B cell (primary cell): Measurements from ENCODE around the gene CKS2. TPM values are rescaled to one million over a fixed set of nuclear protein-coding genes. Genes with fewer than 3 reads are reported as not detected.
A peak's percentile ranks its signal among the peaks of the same experiment; 100 is the strongest.

Source experiments
- ATAC-seq: fragments of 200-7000 bp; cut with Tn5 transposase; one replicate; pipeline ENCODE4 v1.10.0; 2021; ENCODE audit warnings: low read depth, mild to moderate bottlenecking, moderate number of reproducible peaks, moderate library complexity
- CTCF ChIA-PET: fragments of 350-600 bp; sonication (Branson Sonifier 250); formaldehyde crosslinking; loops from one replicate; lab custom pipeline; 2021; ENCODE audit warnings: antibody characterized with exemption, inconsistent platforms; lab: Charles Lee
- POLR2A ChIA-PET: fragments of 350-600 bp; sonication (Branson Sonifier 250); formaldehyde crosslinking; loops from one replicate; lab custom pipeline; 2021; ENCODE audit warnings: antibody characterized with exemption; lab: Charles Lee
- DNase-seq: peaks from one replicate; pipeline ENCODE4 v3.0.0; 2013
- H2AFZ ChIP-seq: 2 replicates; pipeline ENCODE4 v1.6.1; 2012; ENCODE audit warnings: mild to moderate bottlenecking, low read depth, low read length; ENCODE audit not compliant: insufficient read depth, poor library complexity, severe bottlenecking
- H3K27ac ChIP-seq, 2 donors: 1 replicate in 1 of 2; 2 replicates in 1 of 2; pipeline ENCODE4 v1.5.1; 2012 to 2013; ENCODE audit warnings: low read length in 2 of 2, mild to moderate bottlenecking in 2 of 2, moderate library complexity in 1 of 2
- H3K27me3 ChIP-seq, 4 experiments: fragments of 200-600 bp in 1 of 4; sonication (generic) in 1 of 4; replicated peaks in 1 of 4; 1 replicate in 2 of 4; 2 replicates in 2 of 4; pipeline versions ENCODE4 v1.6.1 to v1.7.0; 2013 to 2016; ENCODE audit warnings: low read length in 3 of 4, mild to moderate bottlenecking in 2 of 4, mixed read lengths in 1 of 4, moderate library complexity in 1 of 4; ENCODE audit not compliant: insufficient read depth in 4 of 4, control insufficient read depth in 3 of 4; ENCODE audit errors: control extremely low read depth in 1 of 4
- H3K36me3 ChIP-seq, 2 experiments: replicated peaks in 1 of 2; 1 replicate in 1 of 2; 2 replicates in 1 of 2; pipeline versions ENCODE4 v1.6.1 to v1.7.1; 2013; ENCODE audit warnings: low read length in 1 of 2; ENCODE audit not compliant: insufficient read depth in 2 of 2, control insufficient read depth in 1 of 2; ENCODE audit errors: control extremely low read depth in 1 of 2, extremely low read depth in 1 of 2
- H3K4me1 ChIP-seq, 2 donors: fragments of 200-600 bp in 1 of 2; sonication (generic) in 1 of 2; 1 replicate in 1 of 2; 2 replicates in 1 of 2; pipeline versions ENCODE4 v1.5.1 to v1.6.1; 2013 to 2017; ENCODE audit warnings: low read length in 2 of 2; ENCODE audit not compliant: control insufficient read depth in 2 of 2, insufficient read depth in 2 of 2
- H3K4me2 ChIP-seq: replicated peaks from 2 replicates; pipeline ENCODE3; 2012; ENCODE audit warnings: mild to moderate bottlenecking, low read depth, low read length; ENCODE audit not compliant: poor library complexity, severe bottlenecking
- H3K4me3 ChIP-seq, 5 experiments: fragments of 200-600 bp in 1 of 5; sonication (generic) in 1 of 5; 1 replicate in 3 of 5; 2 replicates in 2 of 5; pipeline versions ENCODE4 v1.5.1 to v1.7.0; 2011 to 2016; ENCODE audit warnings: low read length in 4 of 5, mild to moderate bottlenecking in 4 of 5, low read depth in 2 of 5, control low read depth in 1 of 5, moderate library complexity in 1 of 5; ENCODE audit not compliant: insufficient read depth in 1 of 5; ENCODE audit errors: control extremely low read depth in 1 of 5, extremely low read depth in 1 of 5
- H3K79me2 ChIP-seq: fragments of 200-600 bp; sonication (generic); one replicate; pipeline ENCODE4 v1.6.0; 2016; ENCODE audit warnings: low read length; ENCODE audit not compliant: control insufficient read depth, insufficient read depth
- H3K9ac ChIP-seq: fragments of 200-600 bp; sonication (generic); 2 replicates; pipeline ENCODE4 v1.6.1; 2017; ENCODE audit warnings: mild to moderate bottlenecking, low read length, moderate library complexity
- H3K9me3 ChIP-seq, 3 donors: one replicate each; pipeline versions ENCODE4 v1.6.1 to v1.7.1; 2013; ENCODE audit warnings: low read length in 2 of 3; ENCODE audit not compliant: control insufficient read depth in 2 of 3, insufficient read depth in 1 of 3; ENCODE audit errors: control extremely low read depth in 1 of 3
- H4K20me1 ChIP-seq: 2 replicates; pipeline ENCODE4 v1.6.0; 2012; ENCODE audit warnings: mild to moderate bottlenecking, low read length; ENCODE audit not compliant: insufficient read depth, control insufficient read depth, poor library complexity, severe bottlenecking
- H3K27ac Mint-ChIP-seq: one replicate; pipeline ENCODE4 v1.8.0; 2021; ENCODE audit warnings: mixed read lengths
- H3K27me3 Mint-ChIP-seq: one replicate; pipeline ENCODE4 v1.8.0; 2021; ENCODE audit warnings: mixed read lengths
- H3K4me1 Mint-ChIP-seq: one replicate; pipeline ENCODE4 v1.8.0; 2021; ENCODE audit warnings: mixed read lengths
- H3K4me3 Mint-ChIP-seq: one replicate; pipeline ENCODE4 v1.8.0; 2021; ENCODE audit warnings: mixed read lengths
- H3K9me3 Mint-ChIP-seq: one replicate; pipeline ENCODE4 v1.8.0; 2022; ENCODE audit warnings: mixed read lengths; ENCODE audit not compliant: insufficient read depth
- EZH2 ChIP-seq: IDR thresholded peaks from 2 replicates; pipeline ENCODE4 v1.6.1; 2012; ENCODE audit warnings: borderline replicate concordance, low read depth, mild to moderate bottlenecking, moderate library complexity, low read length; ENCODE audit not compliant: insufficient read depth, poor library complexity, severe bottlenecking
- whole genome bisulfite sequencing: methylation state at CpG from one replicate; pipeline ENCODE4 v1.1.5; 2013; ENCODE audit warnings: missing lambda C conversion rate; ENCODE audit not compliant: insufficient coverage; 5-methylcytosine and 5-hydroxymethylcytosine counted together
- intact Hi-C: fragments of 100-400 bp; cut with micrococcal nuclease; formaldehyde crosslinking; loops from one replicate; pipeline ENCODE4 v1.10.0; 2022
- polyA plus RNA-seq: library from polyadenylated mRNA; depleted of rRNA; stranded (reverse); fragments of >200 nt; gene quantifications from 2 replicates; pipeline ENCODE4 v1.2.3, GENCODE V29; 2012
- total RNA-seq, 2 donors: library from RNA; stranded (reverse); fragments of 120-200 nt in 1 of 2; gene quantifications; 1 replicate in 1 of 2; 2 replicates in 1 of 2; pipeline versions ENCODE4 v1.2.3 to v1.2.4, GENCODE V29; 2013 to 2022
- TF ChIP-seq, protein P1 (sequence below): fragments of 200-600 bp; IDR thresholded peaks from one replicate; pipeline ENCODE4 v1.8.0; 2022; ENCODE audit warnings: antibody characterized with exemption, mild to moderate bottlenecking

The CKS2 gene
- total and polyA plus RNA-seq, 2 donors (not counting 1 experiment from before 2014, with no cell fraction given), result 11.5 to 64.4 TPM

DNA sequence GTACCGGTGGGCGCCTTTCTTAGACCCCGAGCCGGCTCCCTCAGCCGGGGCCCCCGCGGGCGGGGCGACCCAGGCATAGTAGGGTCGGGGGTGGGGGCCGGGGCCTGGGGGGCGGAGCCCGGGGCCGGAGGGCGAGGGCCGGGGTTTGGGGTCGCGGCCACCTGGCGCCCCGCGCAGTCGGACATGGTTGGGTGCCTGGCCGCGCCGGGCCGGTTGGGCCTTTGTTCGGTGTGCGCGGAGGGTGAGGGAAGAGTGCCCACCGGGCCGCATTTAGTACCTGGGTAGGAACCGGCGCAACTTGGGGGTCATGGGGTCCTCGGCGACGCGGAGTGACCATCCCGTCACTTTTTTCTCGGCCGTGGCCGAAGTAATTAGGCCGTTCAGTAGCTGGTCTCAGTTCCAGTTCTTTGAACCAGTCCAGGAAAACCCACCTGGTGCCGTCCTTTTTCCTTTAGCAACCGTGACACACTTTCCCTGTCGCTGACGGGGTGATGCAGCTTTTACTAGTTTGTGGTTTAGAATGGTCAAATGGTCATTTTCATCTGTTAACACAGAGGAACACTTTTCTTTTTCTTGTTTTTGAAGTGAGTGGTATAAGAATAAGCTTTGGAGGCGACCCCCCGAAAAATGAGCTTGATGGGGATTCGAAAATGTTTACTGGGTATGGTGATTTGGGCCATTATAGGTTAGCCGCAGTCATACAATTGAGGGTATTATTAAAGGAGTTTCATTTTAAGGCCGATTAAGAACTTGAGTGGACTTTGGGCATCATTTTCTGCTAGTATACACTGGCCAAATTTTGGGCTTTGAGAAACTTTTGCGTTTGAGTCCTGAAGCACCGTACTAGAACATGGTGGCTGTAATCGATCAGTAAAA is 589 bp downstream of the CKS2 start:
- H3K4me1 Mint-ChIP-seq, result peaks cover 43% of the 10 kb centered on the region
- H2AFZ ChIP-seq, result peak overlapping the region; percentile 31
- TF ChIP-seq, protein P1, sequence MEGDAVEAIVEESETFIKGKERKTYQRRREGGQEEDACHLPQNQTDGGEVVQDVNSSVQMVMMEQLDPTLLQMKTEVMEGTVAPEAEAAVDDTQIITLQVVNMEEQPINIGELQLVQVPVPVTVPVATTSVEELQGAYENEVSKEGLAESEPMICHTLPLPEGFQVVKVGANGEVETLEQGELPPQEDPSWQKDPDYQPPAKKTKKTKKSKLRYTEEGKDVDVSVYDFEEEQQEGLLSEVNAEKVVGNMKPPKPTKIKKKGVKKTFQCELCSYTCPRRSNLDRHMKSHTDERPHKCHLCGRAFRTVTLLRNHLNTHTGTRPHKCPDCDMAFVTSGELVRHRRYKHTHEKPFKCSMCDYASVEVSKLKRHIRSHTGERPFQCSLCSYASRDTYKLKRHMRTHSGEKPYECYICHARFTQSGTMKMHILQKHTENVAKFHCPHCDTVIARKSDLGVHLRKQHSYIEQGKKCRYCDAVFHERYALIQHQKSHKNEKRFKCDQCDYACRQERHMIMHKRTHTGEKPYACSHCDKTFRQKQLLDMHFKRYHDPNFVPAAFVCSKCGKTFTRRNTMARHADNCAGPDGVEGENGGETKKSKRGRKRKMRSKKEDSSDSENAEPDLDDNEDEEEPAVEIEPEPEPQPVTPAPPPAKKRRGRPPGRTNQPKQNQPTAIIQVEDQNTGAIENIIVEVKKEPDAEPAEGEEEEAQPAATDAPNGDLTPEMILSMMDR, result no peak
- TF ChIP-seq EZH2, result no peak
- POLR2A ChIA-PET, result no interaction called here
- under 1% methylated on average over 37 of the region's 54 CpGs for WGBS
- intact Hi-C loops, result no loop called here
- peak overlapping the region; percentile 99 to 100 for H3K27ac ChIP-seq
- H3K79me2 ChIP-seq, result peaks cover 42% of the 10 kb centered on the region
- peak overlapping the region; percentile 89 for H3K4me3 Mint-ChIP-seq
- peaks cover 3 to 8% of the 10 kb centered on the region in 2 experiments for H3K36me3 ChIP-seq
- peak overlapping the region; percentile 67 for H3K9ac ChIP-seq
- ATAC-seq (peak; percentile 2), DNase-seq (peak; percentile 52)
- H4K20me1 ChIP-seq, result no peaks in the 10 kb centered on the region
- peak overlapping the region; percentile 84 for H3K4me2 ChIP-seq
- H3K27me3 Mint-ChIP-seq, result no peaks in the 10 kb centered on the region
- no peaks in the 10 kb centered on the region for H3K27me3 ChIP-seq
- CTCF ChIA-PET, result no interaction called here
- peaks cover 28% of the 10 kb centered on the region in 2 donors for H3K4me1 ChIP-seq
- peak overlapping the region; percentile 72 to 81 (median 79) for H3K4me3 ChIP-seq
- no peaks in the 10 kb centered on the region for H3K9me3 ChIP-seq
- H3K27ac Mint-ChIP-seq, result peak overlapping the region; percentile 100
- no peaks in the 10 kb centered on the region for H3K9me3 Mint-ChIP-seq

DNA sequence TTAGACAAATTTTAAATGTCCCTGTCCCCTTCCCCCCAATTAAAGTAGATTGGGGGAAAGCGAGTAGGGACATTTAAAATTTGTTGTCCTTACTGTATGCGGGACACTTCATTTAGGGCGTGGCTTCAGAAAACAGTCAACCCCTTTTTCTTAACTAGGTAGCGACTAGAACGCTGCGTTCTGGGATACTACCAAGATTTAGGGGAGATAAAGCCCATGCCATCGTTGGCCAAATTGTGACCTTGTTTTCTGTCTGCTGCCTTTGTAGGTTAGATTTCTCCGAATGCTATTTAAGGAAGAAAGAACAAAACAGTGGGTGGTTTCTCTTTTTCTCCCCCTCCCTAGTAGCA is 1.2 kb downstream of the CKS2 start:
- TF ChIP-seq, protein P1, result no peak
- no peak for TF ChIP-seq EZH2
- Histone ChIP-seq H4K20me1 (no peaks in the 10 kb centered on the region), H3K36me3 (peaks cover 5 to 13% of the 10 kb centered on the region in 2 experiments), H3K9me3 (no peaks in the 10 kb centered on the region), H3K27ac (no peak overlapping the region), H3K79me2 (peaks cover 42% of the 10 kb centered on the region), H3K4me3 (peak overlapping the region; percentile 72 to 81 (median 79)), H3K4me1 (peaks cover 28% of the 10 kb centered on the region in 2 donors), H2AFZ (peak overlapping the region; percentile 23), H3K9ac (peak overlapping the region; percentile 67), H3K27me3 (no peaks in the 10 kb centered on the region), H3K4me2 (peak overlapping the region; percentile 84)
- no peaks in the 10 kb centered on the region for H3K27me3 Mint-ChIP-seq
- no CpG with 5 or more reads among the region's 8 CpGs for WGBS
- intact Hi-C loops, result no loop called here
- DNase-seq (peak; percentile 18), ATAC-seq (no peak)
- peak overlapping the region; percentile 89 for H3K4me3 Mint-ChIP-seq
- H3K27ac Mint-ChIP-seq, result peak overlapping the region; percentile 37
- POLR2A ChIA-PET, result no interaction called here
- CTCF ChIA-PET, result no interaction called here
- H3K9me3 Mint-ChIP-seq, result no peaks in the 10 kb centered on the region
- H3K4me1 Mint-ChIP-seq, result peaks cover 47% of the 10 kb centered on the region
